Vagina (tissue), 2 donors: ENCODE measurements around the gene TREML1.

Experiments used
- CTCF ChIP-seq, 3 experiments: fragments of 450-650 bp in 2 of 3; fragments of 200-600 bp in 1 of 3; sonication (generic) in 1 of 3; IDR thresholded peaks; one replicate each; pipeline ENCODE4 v1.5.1; 2017 to 2019; ENCODE audit warnings: antibody characterized with exemption in 3 of 3, mild to moderate bottlenecking in 2 of 3, moderate library complexity in 2 of 3
- POLR2A ChIP-seq, 2 donors: fragments of 450-650 bp; IDR thresholded peaks; one replicate each; pipeline ENCODE4 v1.6.1; 2017; ENCODE audit warnings: antibody characterized with exemption in 2 of 2, mild to moderate bottlenecking in 2 of 2, moderate library complexity in 2 of 2
- POLR2AphosphoS5 ChIP-seq, 2 donors: sonication (generic); formaldehyde crosslinking; IDR thresholded peaks; one replicate each; pipeline ENCODE4 v1.9.0; 2017; ENCODE audit warnings: antibody characterized with exemption in 2 of 2, mild to moderate bottlenecking in 2 of 2, low read depth in 1 of 2; ENCODE audit not compliant: insufficient read depth in 1 of 2

- TF ChIP-seq CTCF (IDR thresholded peaks at IDR 0.05) (no peak), POLR2AphosphoS5 (IDR thresholded peaks at IDR 0.05; ENCODE audit: insufficient read depth in 1 of 2, low read depth in 1 of 2) (no peak), POLR2A (IDR thresholded peaks at IDR 0.05) (no peak)
These were observed 34.6 kb downstream of the TREML1 start for GRCh38 chr6:41119508-41119907.
